Panc1 (cell line): Measurements from ENCODE around the gene MCRIP2.

ENCODE experiments used
- CTCF ChIP-seq: fragments of 450-650 bp; IDR thresholded peaks from 2 replicates; pipeline ENCODE4 v1.5.1; 2017; ENCODE audit warnings: mild to moderate bottlenecking
- POLR2AphosphoS5 ChIP-seq: IDR thresholded peaks from 2 replicates; pipeline ENCODE4 v1.6.1; 2012; ENCODE audit warnings: mild to moderate bottlenecking, low read depth, low read length, moderate library complexity
- SIN3A ChIP-seq: IDR thresholded peaks from 2 replicates; pipeline ENCODE4 v1.6.1; 2012; ENCODE audit warnings: low read depth, mild to moderate bottlenecking, low read length, moderate library complexity, borderline replicate concordance; ENCODE audit not compliant: insufficient read depth
- TCF7L2 ChIP-seq: IDR thresholded peaks from 2 replicates; pipeline ENCODE4 v1.6.1; 2011; ENCODE audit warnings: mild to moderate bottlenecking, low read depth, low read length, inconsistent platforms

- TF ChIP-seq SIN3A, result no peak
- no peak for TF ChIP-seq CTCF
- TF ChIP-seq TCF7L2, result no peak
- TF ChIP-seq POLR2AphosphoS5, result no peak
These were observed 4.4 kb downstream of the MCRIP2 start for GRCh38 chr16:645852-646678.
